ENCODE measurements around the gene RFPL1. TPM values are rescaled to one million over a fixed set of nuclear protein-coding genes. Genes with fewer than 3 reads are reported as not detected.
A peak's percentile ranks its signal among the peaks of the same experiment; 100 is the strongest.

Gene RFPL1
- total and polyA plus RNA-seq, 2 experiments from 2014 or later = not detected

- peaks cover 56% of the 10 kb centered on the region for H3K27me3 ChIP-seq (ENCODE audit: insufficient read depth)
- H3K4me2 ChIP-seq = peak overlapping the region; percentile 87
- TF ChIP-seq REST (IDR thresholded peaks at IDR 0.05; ENCODE audit: unreplicated experiment) = peak; percentile 88
- no peak for TF ChIP-seq POLR2AphosphoS5 (IDR thresholded peaks at IDR 0.05; ENCODE audit: low read depth)
- no peak overlapping the region for H3K27ac Mint-ChIP-seq
- no peaks in the 10 kb centered on the region; the same call in 1 of the 2 replicates for H4K20me1 ChIP-seq (replicated peaks; ENCODE audit: insufficient read depth)
- H3K4me3 Mint-ChIP-seq = peak overlapping the region; percentile 68
- H2AFZ ChIP-seq = no peak overlapping the region
- no peaks in the 10 kb centered on the region for H3K9me2 ChIP-seq (ENCODE audit: insufficient read depth)
- peak; percentile 22 for ATAC-seq
- H3K9me3 Mint-ChIP-seq = peaks cover 10% of the 10 kb centered on the region; the same call in 2 of the 3 replicates
- no peaks in the 10 kb centered on the region for H3K36me3 ChIP-seq (ENCODE audit: insufficient read depth)
- H3K27me3 Mint-ChIP-seq (ENCODE audit: insufficient read depth, low read depth, poor library complexity) = peaks cover 65% of the 10 kb centered on the region
- H3F3A ChIP-seq (replicated peaks; ENCODE audit: low read depth) = peaks cover 7% of the 10 kb centered on the region; the same call in 1 of the 2 replicates
- H3K4me3 ChIP-seq = peak overlapping the region; percentile 65
- no peak overlapping the region for H3K27ac ChIP-seq (ENCODE audit: low read depth)
- peak; percentile 71 for DNase-seq (ENCODE audit: low spot score)
- peaks cover 41% of the 10 kb centered on the region for H3K4me1 Mint-ChIP-seq
- H3K79me2 ChIP-seq (replicated peaks; ENCODE audit: insufficient read depth) = no peaks in the 10 kb centered on the region
- peaks cover 28% of the 10 kb centered on the region for H3K4me1 ChIP-seq (ENCODE audit: insufficient read depth)
- H3K36me3 Mint-ChIP-seq (ENCODE audit: low read depth) = peaks cover 7% of the 10 kb centered on the region; the same call in 2 of the 3 replicates
Observed at GRCh38 chr22:29478326-29479276, 40.2 kb downstream of the RFPL1 start.

- peaks cover 41% of the 10 kb centered on the region for H3K4me1 Mint-ChIP-seq
- H3K9me3 Mint-ChIP-seq = peaks cover 10% of the 10 kb centered on the region; the same call in 2 of the 3 replicates
- H3K4me3 Mint-ChIP-seq = peak within 1 kb of the TSS; percentile 80
- peaks cover 7% of the 10 kb centered on the region; the same call in 2 of the 3 replicates for H3K36me3 Mint-ChIP-seq (ENCODE audit: low read depth)
- Histone ChIP-seq H3K27ac (ENCODE audit: low read depth) (no peak within 1 kb of the TSS), H2AFZ (peak within 1 kb of the TSS; percentile 94), H3K4me3 (peak within 1 kb of the TSS; percentile 65), H3K79me2 (replicated peaks; ENCODE audit: insufficient read depth) (no peaks in the 10 kb centered on the region), H3K4me2 (peak within 1 kb of the TSS; percentile 87), H3K27me3 (ENCODE audit: insufficient read depth) (peaks cover 56% of the 10 kb centered on the region), H4K20me1 (replicated peaks; ENCODE audit: insufficient read depth) (no peaks in the 10 kb centered on the region; the same call in 1 of the 2 replicates), H3K9me2 (ENCODE audit: insufficient read depth) (no peaks in the 10 kb centered on the region), H3K36me3 (ENCODE audit: insufficient read depth) (no peaks in the 10 kb centered on the region), H3K4me1 (ENCODE audit: insufficient read depth) (peaks cover 28% of the 10 kb centered on the region), H3F3A (replicated peaks; ENCODE audit: low read depth) (peaks cover 7% of the 10 kb centered on the region; the same call in 1 of the 2 replicates)
- H3K27me3 Mint-ChIP-seq (ENCODE audit: insufficient read depth, low read depth, poor library complexity) = peaks cover 62% of the 10 kb centered on the region
- ATAC-seq (peak; percentile 42), DNase-seq (ENCODE audit: low spot score) (peak; percentile 48)
- no peak for TF ChIP-seq NANOG (IDR thresholded peaks at IDR 0.05; ENCODE audit: borderline replicate concordance)
- peak; percentile 36 for TF ChIP-seq EZH2 (IDR thresholded peaks at IDR 0.05; ENCODE audit: low read depth, unreplicated experiment)
- no peak within 1 kb of the TSS for H3K27ac Mint-ChIP-seq
Observed at GRCh38 chr22:29479417-29480261, 41.3 kb downstream of the RFPL1 start, which contains the start of gene NEFH. Gene NEFH, plus strand, starts transcription at chr22:29480218. Its CDS starts 45 bp downstream, at chr22:29480263.
